Measurements from ENCODE around the gene RELB. TPM values are rescaled to one million over a fixed set of nuclear protein-coding genes. Genes with fewer than 3 reads are reported as not detected.
A peak's percentile ranks its signal among the peaks of the same experiment; 100 is the strongest.
"Not testable (repeated sequence)": the region's sequence is repeated elsewhere in the genome, so short reads cannot be mapped to it uniquely, and the experiment has no call there.

RELB gene
- total and polyA plus RNA-seq, 12 donors: 2.0 to 39.1 (median 12.0) TPM

DNA sequence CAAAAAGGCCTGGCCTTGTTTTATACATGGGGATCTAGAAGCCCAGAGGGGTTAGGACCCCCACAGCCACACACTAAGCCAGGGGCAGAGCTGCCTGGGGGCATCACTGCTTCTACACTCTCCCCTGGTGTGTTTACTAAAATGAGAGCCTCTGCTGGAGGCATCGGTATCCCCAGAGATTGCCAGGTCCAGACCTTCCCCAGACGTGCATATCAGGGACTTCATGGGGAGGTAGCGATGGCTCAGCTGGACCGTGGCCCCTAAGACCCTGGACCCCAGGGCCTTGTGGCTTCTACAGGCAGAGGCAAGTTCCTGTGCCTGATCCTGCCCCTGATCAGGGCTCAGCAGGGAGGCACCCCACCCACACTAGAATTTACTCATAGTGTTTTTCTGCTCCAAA is 32.6 kb upstream of the RELB start:
- no peak for DNase-seq
- H3K27me3 ChIP-seq: no peaks in the 10 kb centered on the region
- peaks cover 5 to 16% of the 10 kb centered on the region in 2 donors for H3K4me1 ChIP-seq (replicated peaks in 1 of 2)
- 76 to 89% (median 88%) methylated on average over 4 of the region's 4 CpGs; no CpG with 5 or more reads in 1 of the 4 donors for WGBS, 4 donors
- H3K9me3 ChIP-seq (replicated peaks in 1 of 3): no peaks in the 10 kb centered on the region
- H3K36me3 ChIP-seq (replicated peaks in 1 of 2): peaks cover 0 to 51% of the 10 kb centered on the region in 2 donors
- intact Hi-C loops (cut with DNase I): loop anchor here in 1 of 2 donors (10.0 kb wide), 1 partner anchor 86 kb away; no protein-coding TSS in a partner anchor
- no peak for TF ChIP-seq CTCF (IDR thresholded peaks at IDR 0.05)
- TF ChIP-seq POLR2A (IDR thresholded peaks at IDR 0.05): no peak
- no peak overlapping the region for H3K4me3 ChIP-seq
- H3K27ac ChIP-seq: no peak overlapping the region

DNA sequence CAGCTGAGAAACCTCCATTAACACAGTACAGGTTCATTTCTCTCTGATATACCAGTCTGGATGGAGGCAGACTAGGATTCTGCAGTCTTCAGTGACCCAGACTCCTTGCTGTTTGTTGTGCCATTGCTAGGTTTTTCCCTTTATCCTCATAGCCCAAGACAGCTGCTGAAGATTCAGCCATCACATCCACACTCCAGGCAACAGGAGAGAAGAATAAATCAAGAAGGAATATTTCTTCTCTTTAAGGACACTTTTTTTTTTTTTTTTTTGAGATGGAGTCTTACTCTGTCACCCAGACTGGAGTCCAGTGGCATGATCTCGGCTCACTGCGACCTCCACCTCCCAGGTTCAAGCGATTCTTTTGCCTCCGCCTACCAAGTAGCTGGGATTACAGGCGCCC is 31.8 kb upstream of the RELB start:
- intact Hi-C loops (cut with DNase I): loop anchor here in 1 of 2 donors (10.0 kb wide), 1 partner anchor 85 kb away; no protein-coding TSS in a partner anchor
- TF ChIP-seq POLR2A (IDR thresholded peaks at IDR 0.05): no peak
- no peak for TF ChIP-seq CTCF (IDR thresholded peaks at IDR 0.05)
- no peak overlapping the region for H3K4me3 ChIP-seq
- H3K27me3 ChIP-seq: no peaks in the 10 kb centered on the region
- no peak overlapping the region for H3K27ac ChIP-seq
- WGBS, 4 donors: 97 to 98% (median 97%) methylated on average over 5 of the region's 5 CpGs
- H3K4me1 ChIP-seq (replicated peaks in 1 of 2): peaks cover 5 to 16% of the 10 kb centered on the region in 2 donors
- H3K36me3 ChIP-seq (replicated peaks in 1 of 2): peaks cover 0 to 50% of the 10 kb centered on the region in 2 donors
- no peaks in the 10 kb centered on the region for H3K9me3 ChIP-seq (replicated peaks in 1 of 3)
- DNase-seq: no peak

GRCh38 chr19:44971451-44971850 is 29.8 kb upstream of the RELB start:
- peak in 2 of 7 donors; percentile 61 to 76 for DNase-seq
- Histone ChIP-seq H3K27ac (peak overlapping the region in 2 of 5 donors; percentile 24 to 44), H3K4me1 (replicated peaks in 1 of 2) (peaks cover 8 to 24% of the 10 kb centered on the region in 2 donors), H3K36me3 (replicated peaks in 1 of 2) (peaks cover 0 to 52% of the 10 kb centered on the region in 2 donors)
- H3K4me3 ChIP-seq; intact Hi-C loops (cut with DNase I); H3K27me3 ChIP-seq; H3K9me3 ChIP-seq (replicated peaks in 1 of 3): not testable (repeated sequence)
- 50 to 63% (median 54%) methylated on average over 6 of the region's 6 CpGs for WGBS, 4 donors

DNA sequence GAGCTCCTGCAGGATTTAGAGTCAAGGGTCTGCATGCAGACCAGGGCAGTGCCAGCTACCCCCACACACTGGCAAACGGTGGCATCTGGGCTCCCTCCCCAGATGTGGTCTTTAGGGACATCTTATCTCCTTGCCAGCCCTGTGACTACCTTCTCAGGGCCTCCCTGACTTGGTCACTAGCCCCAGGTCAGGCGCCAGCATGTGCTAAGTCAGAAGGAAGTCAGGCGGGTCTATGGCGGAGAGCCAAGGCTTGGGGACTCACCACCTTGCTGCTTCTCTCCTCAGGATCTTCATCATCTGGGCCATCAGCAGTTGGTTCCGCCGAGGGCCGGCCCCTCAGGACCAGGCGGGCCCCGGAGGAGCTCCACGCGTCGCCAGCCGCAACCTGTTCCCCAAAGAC is 28.5 kb upstream of the RELB start:
- WGBS, 4 donors: 40 to 92% (median 89%) methylated on average over 1 to 13 of the region's 13 CpGs
- intact Hi-C loops (cut with DNase I): no loop called here
- no peaks in the 10 kb centered on the region for H3K9me3 ChIP-seq (replicated peaks in 1 of 3)
- DNase-seq: peak in 3 of 7 donors; percentile 42 to 72 (median 60)
- no peak overlapping the region for H3K4me3 ChIP-seq
- no peak for TF ChIP-seq CTCF (IDR thresholded peaks at IDR 0.05)
- no peak for TF ChIP-seq POLR2A (IDR thresholded peaks at IDR 0.05)
- peaks cover 0 to 61% of the 10 kb centered on the region in 2 donors for H3K36me3 ChIP-seq (replicated peaks in 1 of 2)
- H3K4me1 ChIP-seq (replicated peaks in 1 of 2): peaks cover 8 to 29% of the 10 kb centered on the region in 2 donors
- no peaks in the 10 kb centered on the region for H3K27me3 ChIP-seq
- H3K27ac ChIP-seq: peak overlapping the region in 1 of 5 donors; percentile 49

Measured in adrenal gland (tissue), 12 donors.